Nephron progenitor cell (in vitro differentiated cells): ENCODE measurements around the gene DIP2C.
A peak's percentile ranks its signal among the peaks of the same experiment; 100 is the strongest.

Source experiments
- DNase-seq: peaks from one replicate; pipeline ENCODE4 v3.0.0; 2021
- H3K27ac Mint-ChIP-seq: 2 replicates; pipeline ENCODE4 v1.8.0; 2021; ENCODE audit warnings: mild to moderate bottlenecking, moderate library complexity, mixed read lengths
- H3K27me3 Mint-ChIP-seq: 2 replicates; pipeline ENCODE4 v1.8.0; 2021; ENCODE audit warnings: mild to moderate bottlenecking, low read depth, mixed read lengths; ENCODE audit not compliant: poor library complexity
- H3K36me3 Mint-ChIP-seq: 2 replicates; pipeline ENCODE4 v1.8.0; 2021; ENCODE audit warnings: low read depth, mixed read lengths
- H3K4me1 Mint-ChIP-seq: 2 replicates; pipeline ENCODE4 v1.8.0; 2021; ENCODE audit warnings: mixed read lengths
- H3K4me3 Mint-ChIP-seq: 2 replicates; pipeline ENCODE4 v1.8.0; 2021; ENCODE audit warnings: mild to moderate bottlenecking, moderate library complexity, mixed read lengths
- H3K9me3 Mint-ChIP-seq: 2 replicates; pipeline ENCODE4 v1.8.0; 2021; ENCODE audit warnings: mild to moderate bottlenecking, moderate library complexity, mixed read lengths
- CTCF ChIP-seq: fragments of 200-600 bp; sonication (generic); IDR thresholded peaks from 2 replicates; pipeline ENCODE4 v1.5.0; 2021; ENCODE audit warnings: antibody characterized with exemption

DIP2C gene

DNA sequence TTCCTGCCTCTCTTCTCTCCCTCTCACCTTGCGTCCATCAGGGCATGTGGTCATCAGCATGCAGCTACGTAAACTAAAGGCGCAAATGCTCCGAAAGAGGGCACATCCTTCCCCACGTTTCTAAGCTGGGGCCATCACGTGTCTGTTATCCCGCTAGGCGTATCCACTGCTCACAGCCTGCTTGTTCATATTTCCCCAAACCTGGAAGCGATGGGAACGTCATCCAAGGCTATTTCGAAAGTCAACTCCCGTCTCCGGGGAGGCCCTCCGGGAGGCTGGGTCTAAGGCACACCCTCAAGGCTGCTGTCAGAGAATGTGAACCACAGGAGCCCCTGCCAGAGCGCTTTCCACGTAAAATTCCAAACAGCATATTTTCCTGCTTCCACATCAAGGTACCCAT lies 199.2 kb downstream of the DIP2C start:
- Mint-ChIP-seq H3K27me3 (no peaks in the 10 kb centered on the region), H3K27ac (no peak overlapping the region), H3K4me3 (no peak overlapping the region), H3K9me3 (peaks cover 2% of the 10 kb centered on the region), H3K36me3 (peaks cover 26% of the 10 kb centered on the region), H3K4me1 (peaks cover 63% of the 10 kb centered on the region)
- no peak for TF ChIP-seq CTCF
- no peak for DNase-seq

- Mint-ChIP-seq H3K4me1 (peaks cover 62% of the 10 kb centered on the region), H3K27me3 (no peaks in the 10 kb centered on the region)
These were observed 200.1 kb downstream of the DIP2C start for GRCh38 chr10:489330-489729.

DNA sequence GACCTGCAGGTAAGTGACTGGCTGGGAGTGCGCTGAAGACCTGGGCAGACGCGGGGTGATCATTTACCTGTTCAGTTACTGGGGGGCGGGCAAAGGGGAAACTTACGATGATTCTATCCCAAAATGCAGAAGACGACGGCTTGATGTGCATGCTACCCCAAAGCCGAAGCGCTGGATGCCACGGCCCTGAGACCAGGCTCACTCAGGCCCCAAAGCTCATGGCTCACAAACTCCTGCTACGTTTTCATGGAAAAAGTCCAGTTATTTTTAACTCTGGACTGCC lies 200.6 kb downstream of the DIP2C start:
- no peak overlapping the region for H3K4me3 Mint-ChIP-seq
- peaks cover 59% of the 10 kb centered on the region for H3K4me1 Mint-ChIP-seq
- no peak for TF ChIP-seq CTCF
- DNase-seq, result no peak
- H3K27me3 Mint-ChIP-seq, result no peaks in the 10 kb centered on the region
- peaks cover 2% of the 10 kb centered on the region for H3K9me3 Mint-ChIP-seq
- H3K27ac Mint-ChIP-seq, result no peak overlapping the region
- H3K36me3 Mint-ChIP-seq, result peaks cover 33% of the 10 kb centered on the region

More at GRCh38 chr10:489330-489729, 200.1 kb downstream of the DIP2C start:
- peaks cover 28% of the 10 kb centered on the region for H3K36me3 Mint-ChIP-seq
- no peak for TF ChIP-seq CTCF
- H3K9me3 Mint-ChIP-seq, result peaks cover 2% of the 10 kb centered on the region
- no peak overlapping the region for H3K4me3 Mint-ChIP-seq
- DNase-seq, result no peak
- no peak overlapping the region for H3K27ac Mint-ChIP-seq

GRCh38 chr10:488081-488932 lies 201.2 kb downstream of the DIP2C start:
- Mint-ChIP-seq H3K4me1 (peaks cover 57% of the 10 kb centered on the region), H3K27ac (no peak overlapping the region), H3K9me3 (peaks cover 2% of the 10 kb centered on the region), H3K4me3 (no peak overlapping the region), H3K27me3 (no peaks in the 10 kb centered on the region), H3K36me3 (peaks cover 36% of the 10 kb centered on the region)
- no peak for TF ChIP-seq CTCF
- no peak for DNase-seq

DNA sequence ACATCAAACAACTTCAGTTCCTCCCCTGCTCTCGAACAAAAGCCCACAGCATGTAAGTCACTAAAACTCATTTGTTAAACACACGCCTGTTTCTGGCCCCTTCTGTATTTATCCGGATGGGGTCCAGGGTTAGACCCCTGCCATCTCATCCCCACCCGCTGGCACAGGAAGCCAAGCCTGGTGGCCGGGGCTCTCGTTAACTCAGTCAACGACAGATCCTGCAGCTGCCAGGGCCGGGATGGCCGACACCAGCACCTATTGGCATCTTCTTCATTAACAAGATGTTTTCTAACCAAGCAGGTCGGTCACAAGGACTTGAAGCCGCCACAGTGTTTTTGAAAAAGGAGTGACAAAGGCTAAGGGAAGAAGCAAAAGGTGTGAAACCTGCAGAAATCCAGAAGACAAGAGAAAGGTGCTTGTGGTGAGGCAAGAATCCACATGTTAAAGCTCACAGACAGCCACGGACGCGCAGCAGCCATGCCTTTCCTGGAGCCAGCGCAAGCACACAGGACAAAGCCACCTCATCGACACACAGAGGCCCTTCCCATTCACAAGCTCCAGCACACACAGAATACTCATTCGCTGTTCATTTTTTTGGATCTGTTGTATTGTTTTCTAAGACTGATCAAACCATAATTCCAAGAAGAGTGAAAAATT lies 202.7 kb downstream of the DIP2C start:
- peaks cover 36% of the 10 kb centered on the region for H3K36me3 Mint-ChIP-seq
- no peak for DNase-seq
- peak overlapping the region; percentile 78 for H3K27ac Mint-ChIP-seq
- H3K4me1 Mint-ChIP-seq, result peaks cover 55% of the 10 kb centered on the region
- H3K27me3 Mint-ChIP-seq, result no peaks in the 10 kb centered on the region
- no peak for TF ChIP-seq CTCF
- H3K4me3 Mint-ChIP-seq, result no peak overlapping the region
- peaks cover 2% of the 10 kb centered on the region for H3K9me3 Mint-ChIP-seq
